ENCODE measurements around the gene TTPAL. TPM values are rescaled to one million over a fixed set of nuclear protein-coding genes. Genes with fewer than 3 reads are reported as not detected.

TTPAL gene
- total RNA-seq, 1 donor from 2014 or later = 3.1 TPM

- Histone ChIP-seq H3K36me3 (ENCODE audit: control insufficient read depth in 3 of 3, insufficient read depth in 3 of 3, low read length in 3 of 3) (peaks cover 24 to 67% (median 64%) of the 10 kb centered on the region in 3 donors), H3K9ac (ENCODE audit: low read depth in 1 of 3, low read length in 3 of 3) (no peak overlapping the region), H3K4me3 (ENCODE audit: low read length in 3 of 3) (no peak overlapping the region), H3K27ac (ENCODE audit: low read depth, low read length) (peak overlapping the region; percentile 48), H3K9me3 (ENCODE audit: control insufficient read depth in 3 of 3, low read length in 3 of 3) (no peaks in the 10 kb centered on the region), H3K27me3 (ENCODE audit: control insufficient read depth in 3 of 3, insufficient read depth in 3 of 3, low read length in 3 of 3) (no peaks in the 10 kb centered on the region), H3K4me1 (ENCODE audit: control insufficient read depth in 3 of 3, insufficient read depth in 3 of 3, low read length in 3 of 3) (peaks cover 2 to 18% (median 6%) of the 10 kb centered on the region in 3 donors)
Measured at GRCh38 chr20:44494681-44495080, 19.0 kb downstream of the TTPAL start.

GRCh38 chr20:44495257-44495656 lies 19.6 kb downstream of the TTPAL start:
- no peak overlapping the region for H3K4me3 ChIP-seq (ENCODE audit: low read length in 3 of 3)
- no peak overlapping the region for H3K9ac ChIP-seq (ENCODE audit: low read depth in 1 of 3, low read length in 3 of 3)
- no peaks in the 10 kb centered on the region for H3K9me3 ChIP-seq (ENCODE audit: control insufficient read depth in 3 of 3, low read length in 3 of 3)
- H3K27me3 ChIP-seq (ENCODE audit: control insufficient read depth in 3 of 3, insufficient read depth in 3 of 3, low read length in 3 of 3) = no peaks in the 10 kb centered on the region
- H3K27ac ChIP-seq (ENCODE audit: low read depth, low read length) = peak overlapping the region; percentile 48
- peaks cover 24 to 66% (median 63%) of the 10 kb centered on the region in 3 donors for H3K36me3 ChIP-seq (ENCODE audit: control insufficient read depth in 3 of 3, insufficient read depth in 3 of 3, low read length in 3 of 3)
- peaks cover 3 to 20% (median 9%) of the 10 kb centered on the region in 3 donors for H3K4me1 ChIP-seq (ENCODE audit: control insufficient read depth in 3 of 3, insufficient read depth in 3 of 3, low read length in 3 of 3)

DNA sequence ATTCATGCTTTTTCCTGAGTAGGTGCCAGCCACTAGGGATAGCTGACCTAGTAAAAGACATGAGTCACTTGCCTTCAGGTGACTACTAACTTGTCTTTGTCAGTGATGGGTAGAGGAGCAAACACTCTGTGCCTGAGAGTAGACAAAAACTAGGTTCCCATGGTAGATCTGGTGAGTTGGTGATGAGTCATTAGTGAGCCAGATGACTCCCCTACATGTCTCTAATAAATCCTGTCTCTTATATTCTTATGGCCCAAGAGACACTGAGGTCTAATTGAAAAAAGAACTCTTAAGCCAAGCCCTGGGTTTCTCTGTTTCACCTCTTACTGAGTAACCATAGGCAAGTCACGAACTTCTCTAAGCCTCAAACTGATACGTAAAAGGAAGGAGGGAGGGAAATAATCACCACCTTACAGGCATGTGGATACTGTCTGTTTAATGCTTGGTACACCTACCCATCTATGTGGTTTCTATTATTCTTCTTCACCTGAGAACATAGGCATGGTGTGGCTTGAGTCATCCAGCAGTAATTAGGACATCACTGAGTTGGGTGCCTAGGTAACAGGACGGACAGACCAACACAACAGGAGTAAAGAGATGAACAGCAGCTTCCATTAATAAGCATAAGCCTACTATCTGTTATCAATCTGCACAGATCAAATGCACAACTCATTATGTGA lies 20.3 kb downstream of the TTPAL start:
- Histone ChIP-seq H3K27me3 (ENCODE audit: control insufficient read depth in 3 of 3, insufficient read depth in 3 of 3, low read length in 3 of 3) (no peaks in the 10 kb centered on the region), H3K4me3 (ENCODE audit: low read length in 3 of 3) (no peak overlapping the region), H3K27ac (ENCODE audit: low read depth, low read length) (peak overlapping the region; percentile 48), H3K36me3 (ENCODE audit: control insufficient read depth in 3 of 3, insufficient read depth in 3 of 3, low read length in 3 of 3) (peaks cover 27 to 71% (median 69%) of the 10 kb centered on the region in 3 donors), H3K9ac (ENCODE audit: low read depth in 1 of 3, low read length in 3 of 3) (no peak overlapping the region), H3K9me3 (ENCODE audit: control insufficient read depth in 3 of 3, low read length in 3 of 3) (no peaks in the 10 kb centered on the region), H3K4me1 (ENCODE audit: control insufficient read depth in 3 of 3, insufficient read depth in 3 of 3, low read length in 3 of 3) (peaks cover 7 to 26% (median 14%) of the 10 kb centered on the region in 3 donors)

- Histone ChIP-seq H3K36me3 (ENCODE audit: control insufficient read depth in 3 of 3, insufficient read depth in 3 of 3, low read length in 3 of 3) (peaks cover 29 to 71% (median 69%) of the 10 kb centered on the region in 3 donors), H3K9ac (ENCODE audit: low read depth in 1 of 3, low read length in 3 of 3) (no peak overlapping the region), H3K4me1 (ENCODE audit: control insufficient read depth in 3 of 3, insufficient read depth in 3 of 3, low read length in 3 of 3) (peaks cover 11 to 33% (median 17%) of the 10 kb centered on the region in 3 donors), H3K27me3 (ENCODE audit: control insufficient read depth in 3 of 3, insufficient read depth in 3 of 3, low read length in 3 of 3) (no peaks in the 10 kb centered on the region), H3K9me3 (ENCODE audit: control insufficient read depth in 3 of 3, low read length in 3 of 3) (no peaks in the 10 kb centered on the region), H3K4me3 (ENCODE audit: low read length in 3 of 3) (no peak overlapping the region), H3K27ac (ENCODE audit: low read depth, low read length) (peak overlapping the region; percentile 3)
Measured at GRCh38 chr20:44496976-44497375, 21.3 kb downstream of the TTPAL start.

DNA sequence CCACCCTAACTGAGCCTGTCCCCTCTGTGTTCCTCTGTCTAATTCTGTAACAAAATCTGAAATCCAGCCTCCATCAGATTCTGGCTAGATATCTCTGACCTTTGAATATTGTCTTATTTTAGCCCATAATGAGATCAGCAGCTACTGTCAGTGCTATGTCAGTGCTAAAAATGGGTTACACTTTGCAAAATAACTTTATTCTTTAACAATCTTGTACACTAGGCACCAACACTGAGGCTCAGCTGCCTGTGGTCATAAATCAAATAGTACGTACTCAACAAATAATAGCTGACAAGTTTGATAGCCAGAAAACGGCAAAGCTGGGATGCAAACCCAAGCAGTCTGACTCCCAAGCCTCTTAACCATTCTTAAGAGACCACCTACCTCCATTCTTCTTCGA lies 22.1 kb downstream of the TTPAL start:
- Histone ChIP-seq H3K4me1 (ENCODE audit: control insufficient read depth in 3 of 3, insufficient read depth in 3 of 3, low read length in 3 of 3) (peaks cover 10 to 30% (median 17%) of the 10 kb centered on the region in 3 donors), H3K9me3 (ENCODE audit: control insufficient read depth in 3 of 3, low read length in 3 of 3) (no peaks in the 10 kb centered on the region), H3K27me3 (ENCODE audit: control insufficient read depth in 3 of 3, insufficient read depth in 3 of 3, low read length in 3 of 3) (no peaks in the 10 kb centered on the region), H3K36me3 (ENCODE audit: control insufficient read depth in 3 of 3, insufficient read depth in 3 of 3, low read length in 3 of 3) (peaks cover 30 to 73% (median 70%) of the 10 kb centered on the region in 3 donors), H3K27ac (ENCODE audit: low read depth, low read length) (peak overlapping the region; percentile 3), H3K9ac (ENCODE audit: low read depth in 1 of 3, low read length in 3 of 3) (no peak overlapping the region), H3K4me3 (ENCODE audit: low read length in 3 of 3) (no peak overlapping the region)

GRCh38 chr20:44500221-44500620 lies 24.5 kb downstream of the TTPAL start:
- Histone ChIP-seq H3K4me1 (ENCODE audit: control insufficient read depth in 3 of 3, insufficient read depth in 3 of 3, low read length in 3 of 3) (peaks cover 10 to 28% (median 17%) of the 10 kb centered on the region in 3 donors), H3K36me3 (ENCODE audit: control insufficient read depth in 3 of 3, insufficient read depth in 3 of 3, low read length in 3 of 3) (peaks cover 35 to 80% (median 78%) of the 10 kb centered on the region in 3 donors), H3K9me3 (ENCODE audit: control insufficient read depth in 3 of 3, low read length in 3 of 3) (no peaks in the 10 kb centered on the region), H3K9ac (ENCODE audit: low read depth in 1 of 3, low read length in 3 of 3) (no peak overlapping the region), H3K27ac (ENCODE audit: low read depth, low read length) (no peak overlapping the region), H3K27me3 (ENCODE audit: control insufficient read depth in 3 of 3, insufficient read depth in 3 of 3, low read length in 3 of 3) (no peaks in the 10 kb centered on the region), H3K4me3 (ENCODE audit: low read length in 3 of 3) (no peak overlapping the region)

DNA sequence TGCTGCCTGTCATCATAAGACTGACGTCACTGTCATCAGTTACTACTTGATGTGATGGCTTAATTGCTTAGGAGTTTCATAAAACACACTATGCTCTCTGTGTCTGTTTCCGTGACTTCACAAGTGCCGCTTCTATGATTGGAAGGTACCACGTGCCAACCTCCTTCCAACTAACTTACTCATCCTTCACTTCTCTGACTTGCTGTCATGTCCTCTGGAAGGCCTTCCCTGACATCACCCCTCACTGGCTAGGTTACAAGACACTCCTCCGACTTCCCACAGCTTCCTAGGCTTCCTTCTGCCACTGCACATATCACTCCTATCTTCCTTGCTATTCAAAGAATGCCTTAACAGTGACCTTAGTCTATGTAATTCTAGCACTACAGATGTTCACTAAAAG lies 25.8 kb downstream of the TTPAL start:
- H3K4me1 ChIP-seq (ENCODE audit: control insufficient read depth in 3 of 3, insufficient read depth in 3 of 3, low read length in 3 of 3) = peaks cover 10 to 22% (median 17%) of the 10 kb centered on the region in 3 donors
- H3K9me3 ChIP-seq (ENCODE audit: control insufficient read depth in 3 of 3, low read length in 3 of 3) = no peaks in the 10 kb centered on the region
- H3K27ac ChIP-seq (ENCODE audit: low read depth, low read length) = no peak overlapping the region
- H3K4me3 ChIP-seq (ENCODE audit: low read length in 3 of 3) = no peak overlapping the region
- peaks cover 26 to 74% (median 72%) of the 10 kb centered on the region in 3 donors for H3K36me3 ChIP-seq (ENCODE audit: control insufficient read depth in 3 of 3, insufficient read depth in 3 of 3, low read length in 3 of 3)
- no peaks in the 10 kb centered on the region for H3K27me3 ChIP-seq (ENCODE audit: control insufficient read depth in 3 of 3, insufficient read depth in 3 of 3, low read length in 3 of 3)
- no peak overlapping the region for H3K9ac ChIP-seq (ENCODE audit: low read depth in 1 of 3, low read length in 3 of 3)

GRCh38 chr20:44502968-44503367 lies 27.3 kb downstream of the TTPAL start:
- Histone ChIP-seq H3K4me3 (ENCODE audit: low read length in 3 of 3) (no peak overlapping the region), H3K9ac (ENCODE audit: low read depth in 1 of 3, low read length in 3 of 3) (no peak overlapping the region), H3K9me3 (ENCODE audit: control insufficient read depth in 3 of 3, low read length in 3 of 3) (no peaks in the 10 kb centered on the region), H3K27me3 (ENCODE audit: control insufficient read depth in 3 of 3, insufficient read depth in 3 of 3, low read length in 3 of 3) (no peaks in the 10 kb centered on the region), H3K36me3 (ENCODE audit: control insufficient read depth in 3 of 3, insufficient read depth in 3 of 3, low read length in 3 of 3) (peaks cover 32 to 78% (median 75%) of the 10 kb centered on the region in 3 donors), H3K27ac (ENCODE audit: low read depth, low read length) (no peak overlapping the region), H3K4me1 (ENCODE audit: control insufficient read depth in 3 of 3, insufficient read depth in 3 of 3, low read length in 3 of 3) (peaks cover 10 to 16% (median 11%) of the 10 kb centered on the region in 3 donors)

DNA sequence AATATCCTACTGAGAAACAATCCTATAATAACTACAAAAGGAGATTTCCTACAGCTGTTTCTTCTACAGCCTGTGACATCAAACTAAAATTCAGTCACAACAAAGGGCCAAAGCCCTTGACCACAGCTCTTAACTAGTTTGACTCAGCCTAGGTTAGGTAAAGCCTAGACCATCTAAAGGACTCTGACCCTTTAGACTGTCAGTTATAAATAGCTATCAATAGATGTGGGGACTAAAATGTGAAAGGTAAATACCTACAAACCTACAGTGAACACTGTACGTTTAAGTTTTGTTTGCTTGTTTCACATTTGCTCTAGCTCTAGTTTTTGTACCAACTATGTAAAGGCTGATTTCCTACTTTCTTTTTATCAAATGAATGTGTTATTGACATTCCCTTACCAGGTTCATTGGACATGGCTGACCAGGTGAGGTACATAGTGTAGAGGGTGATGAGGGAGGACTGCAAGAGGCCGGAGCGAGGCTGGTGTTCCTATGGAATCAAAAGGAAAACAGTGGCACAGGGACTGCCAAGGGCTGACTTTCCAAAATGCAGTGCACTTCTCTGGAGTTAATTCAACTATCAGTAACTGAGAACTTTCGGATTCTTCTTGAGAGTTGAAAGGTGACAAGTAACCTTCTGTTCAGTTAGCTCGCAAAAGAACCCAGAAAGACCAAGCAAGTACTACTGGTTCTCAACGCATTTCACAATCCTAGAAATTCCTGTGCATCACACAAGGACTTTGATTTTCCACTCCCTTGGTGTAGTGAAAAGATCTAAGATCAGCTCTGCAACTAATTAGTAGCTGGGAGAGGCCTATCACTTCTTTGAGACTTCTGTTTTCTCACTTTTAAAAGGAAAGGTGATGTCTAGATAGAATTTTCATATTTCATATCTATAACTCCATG lies 29.0 kb downstream of the TTPAL start:
- Histone ChIP-seq H3K4me1 (ENCODE audit: control insufficient read depth in 3 of 3, insufficient read depth in 3 of 3, low read length in 3 of 3) (peaks cover 10 to 15% (median 10%) of the 10 kb centered on the region in 3 donors), H3K27me3 (ENCODE audit: control insufficient read depth in 3 of 3, insufficient read depth in 3 of 3, low read length in 3 of 3) (no peaks in the 10 kb centered on the region), H3K36me3 (ENCODE audit: control insufficient read depth in 3 of 3, insufficient read depth in 3 of 3, low read length in 3 of 3) (peaks cover 39 to 86% (median 76%) of the 10 kb centered on the region in 3 donors), H3K9me3 (ENCODE audit: control insufficient read depth in 3 of 3, low read length in 3 of 3) (no peaks in the 10 kb centered on the region), H3K27ac (ENCODE audit: low read depth, low read length) (no peak overlapping the region), H3K9ac (ENCODE audit: low read depth in 1 of 3, low read length in 3 of 3) (no peak overlapping the region), H3K4me3 (ENCODE audit: low read length in 3 of 3) (no peak overlapping the region)

DNA sequence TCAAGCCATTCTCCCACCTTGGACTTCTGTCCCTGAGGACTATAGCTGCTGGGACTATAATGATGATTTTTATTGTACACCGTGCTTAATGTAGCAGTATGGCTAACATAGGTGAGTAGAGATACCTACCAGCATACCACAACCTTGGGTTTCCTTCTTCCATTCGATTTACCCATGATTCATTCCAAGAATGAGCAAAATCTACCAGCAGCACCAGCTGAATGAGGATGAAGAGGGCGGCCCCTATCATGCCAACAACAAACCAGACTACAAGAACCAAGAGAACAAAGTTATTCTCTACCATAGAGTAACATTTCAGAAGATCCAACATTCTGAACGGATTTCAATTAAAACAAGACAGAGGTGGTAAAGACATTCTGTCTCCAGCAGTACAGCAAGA lies 34.1 kb downstream of the TTPAL start:
- H3K9me3 ChIP-seq (ENCODE audit: control insufficient read depth in 3 of 3, low read length in 3 of 3) = no peaks in the 10 kb centered on the region
- H3K4me3 ChIP-seq (ENCODE audit: low read length in 3 of 3) = no peak overlapping the region
- H3K36me3 ChIP-seq (ENCODE audit: control insufficient read depth in 3 of 3, insufficient read depth in 3 of 3, low read length in 3 of 3) = peaks cover 26 to 60% (median 48%) of the 10 kb centered on the region in 3 donors
- no peaks in the 10 kb centered on the region for H3K4me1 ChIP-seq (ENCODE audit: control insufficient read depth in 3 of 3, insufficient read depth in 3 of 3, low read length in 3 of 3)
- H3K27ac ChIP-seq (ENCODE audit: low read depth, low read length) = no peak overlapping the region
- H3K9ac ChIP-seq (ENCODE audit: low read depth in 1 of 3, low read length in 3 of 3) = no peak overlapping the region
- H3K27me3 ChIP-seq (ENCODE audit: control insufficient read depth in 3 of 3, insufficient read depth in 3 of 3, low read length in 3 of 3) = no peaks in the 10 kb centered on the region

All from skeletal muscle tissue (tissue), 4 donors.